Peyer's patch (tissue), 4 donors: ENCODE results near the gene BCL7C. TPM values are rescaled to one million over a fixed set of nuclear protein-coding genes. Genes with fewer than 3 reads are reported as not detected.

ENCODE experiments used
- DNase-seq, 3 donors: peaks; one replicate each; pipeline ENCODE4 v3.0.0-alpha.2; 2017 to 2019
- H3K27ac ChIP-seq, 4 donors: fragments of 200-600 bp; sonication (generic); one replicate each; pipeline ENCODE4 v1.5.1; 2016 to 2019
- H3K27me3 ChIP-seq, 2 donors: fragments of 200-600 bp; sonication (generic); one replicate each; pipeline ENCODE4 v1.5.1; 2019
- H3K36me3 ChIP-seq, 3 donors: fragments of 200-600 bp; sonication (generic); one replicate each; pipeline ENCODE4 v1.5.1; 2016 to 2019
- H3K4me1 ChIP-seq, 4 donors: fragments of 200-600 bp; sonication (generic); one replicate each; pipeline ENCODE4 v1.5.1; 2016 to 2019
- H3K4me3 ChIP-seq, 4 donors: fragments of 200-600 bp; sonication (generic); 1 replicate in 3 of 4; 2 replicates in 1 of 4; pipeline ENCODE4 v1.5.1; 2016 to 2019; ENCODE audit warnings: mild to moderate bottlenecking in 1 of 4
- H3K9me3 ChIP-seq, 4 donors: fragments of 200-600 bp; sonication (generic); one replicate each; pipeline ENCODE4 v1.5.1; 2016 to 2019; ENCODE audit warnings: mild to moderate bottlenecking in 1 of 4
- POLR2A ChIP-seq, 2 donors: fragments of 450-650 bp; IDR thresholded peaks; one replicate each; pipeline ENCODE4 v1.5.1; 2017; ENCODE audit warnings: antibody characterized with exemption in 2 of 2, mild to moderate bottlenecking in 2 of 2, moderate library complexity in 2 of 2
- small RNA-seq, 2 donors: library from RNA; depleted of rRNA; stranded (forward); fragments of <200 nt; gene quantifications; one replicate each; pipeline ENCODE3, GENCODE V24; 2016
- total RNA-seq, 4 donors: library from RNA; depleted of rRNA; stranded (reverse); fragments of >200 nt; gene quantifications; one replicate each; pipeline ENCODE4 v1.1.0, GENCODE V29; 2016
- TF ChIP-seq, protein P1 (sequence below), 6 experiments: fragments of 450-650 bp in 4 of 6; fragments of 200-600 bp in 2 of 6; sonication (generic) in 1 of 6; IDR thresholded peaks; one replicate each; pipeline ENCODE4 v1.5.1; 2017 to 2019; ENCODE audit warnings: antibody characterized with exemption in 6 of 6, mild to moderate bottlenecking in 3 of 6, moderate library complexity in 1 of 6

BCL7C gene
- total RNA-seq, 4 donors from 2014 or later: 12.1 to 23.9 (median 17.8) TPM

DNA sequence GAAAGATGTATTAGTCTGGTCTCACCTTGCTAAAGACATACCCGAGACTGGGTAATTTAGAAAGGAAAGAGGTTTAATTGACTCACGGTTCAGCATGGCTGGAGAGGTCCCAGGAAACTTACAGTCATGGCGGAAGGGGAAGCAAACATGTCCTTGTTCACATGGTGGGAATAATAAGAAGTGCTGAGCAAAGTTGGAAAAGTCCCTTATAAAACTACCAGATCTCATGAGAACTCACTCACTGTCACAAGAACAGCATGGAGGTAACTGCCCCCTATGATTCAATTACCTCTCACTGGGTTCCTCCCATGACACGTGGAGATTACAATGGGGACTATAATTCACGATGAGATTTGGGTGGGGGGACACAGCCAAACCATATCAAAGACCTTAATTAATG lies 53.3 kb downstream of the BCL7C start:
- no peak for TF ChIP-seq POLR2A (IDR thresholded peaks at IDR 0.05)
- TF ChIP-seq, protein P1, sequence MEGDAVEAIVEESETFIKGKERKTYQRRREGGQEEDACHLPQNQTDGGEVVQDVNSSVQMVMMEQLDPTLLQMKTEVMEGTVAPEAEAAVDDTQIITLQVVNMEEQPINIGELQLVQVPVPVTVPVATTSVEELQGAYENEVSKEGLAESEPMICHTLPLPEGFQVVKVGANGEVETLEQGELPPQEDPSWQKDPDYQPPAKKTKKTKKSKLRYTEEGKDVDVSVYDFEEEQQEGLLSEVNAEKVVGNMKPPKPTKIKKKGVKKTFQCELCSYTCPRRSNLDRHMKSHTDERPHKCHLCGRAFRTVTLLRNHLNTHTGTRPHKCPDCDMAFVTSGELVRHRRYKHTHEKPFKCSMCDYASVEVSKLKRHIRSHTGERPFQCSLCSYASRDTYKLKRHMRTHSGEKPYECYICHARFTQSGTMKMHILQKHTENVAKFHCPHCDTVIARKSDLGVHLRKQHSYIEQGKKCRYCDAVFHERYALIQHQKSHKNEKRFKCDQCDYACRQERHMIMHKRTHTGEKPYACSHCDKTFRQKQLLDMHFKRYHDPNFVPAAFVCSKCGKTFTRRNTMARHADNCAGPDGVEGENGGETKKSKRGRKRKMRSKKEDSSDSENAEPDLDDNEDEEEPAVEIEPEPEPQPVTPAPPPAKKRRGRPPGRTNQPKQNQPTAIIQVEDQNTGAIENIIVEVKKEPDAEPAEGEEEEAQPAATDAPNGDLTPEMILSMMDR (IDR thresholded peaks at IDR 0.05): no peak
- H3K27me3 ChIP-seq: no peaks in the 10 kb centered on the region
- H3K27ac ChIP-seq: peak overlapping the region in 1 of 4 donors; percentile 92
- DNase-seq: no peak
- H3K4me3 ChIP-seq: no peak overlapping the region
- H3K4me1 ChIP-seq: peaks cover 0 to 14% (median 6%) of the 10 kb centered on the region in 4 donors
- no peaks in the 10 kb centered on the region for H3K9me3 ChIP-seq
- H3K36me3 ChIP-seq: no peaks in the 10 kb centered on the region

DNA sequence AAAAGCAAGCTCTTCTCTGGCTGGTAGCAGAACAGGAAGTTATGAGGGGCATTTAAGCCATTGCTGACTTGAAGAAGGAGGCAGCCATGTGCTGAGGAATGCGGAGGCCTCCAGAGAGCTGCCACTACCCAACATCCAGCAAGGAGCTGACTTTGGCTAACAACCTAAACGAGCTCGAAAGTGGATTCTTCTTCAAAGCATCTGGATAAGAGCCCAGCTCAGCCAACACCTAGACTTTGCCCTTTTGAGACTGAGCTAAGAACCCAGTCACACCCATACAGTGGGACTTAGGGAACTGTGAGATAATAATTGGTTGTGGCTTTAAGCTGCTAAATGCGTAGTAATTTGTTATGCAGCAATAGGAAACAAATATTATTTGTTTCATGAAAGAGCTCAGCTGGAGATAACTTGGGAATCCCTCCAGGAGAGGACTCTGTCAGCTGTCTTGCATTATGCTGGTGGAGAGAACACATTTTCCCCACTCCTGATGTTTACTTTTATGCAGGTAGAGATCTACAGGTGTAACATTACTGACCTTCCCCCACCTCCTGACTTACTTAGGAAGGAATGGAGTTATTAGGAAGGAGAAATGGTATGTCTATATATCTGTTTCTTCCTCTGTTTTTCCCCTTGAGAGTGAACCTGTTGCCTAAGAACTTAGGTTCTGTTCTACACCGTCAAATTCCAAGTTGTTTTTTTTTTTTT lies 54.2 kb downstream of the BCL7C start:
- no peaks in the 10 kb centered on the region for H3K9me3 ChIP-seq
- DNase-seq: peak in 2 of 3 donors; percentile 63 to 80
- no peaks in the 10 kb centered on the region for H3K36me3 ChIP-seq
- no peak overlapping the region for H3K4me3 ChIP-seq
- no peaks in the 10 kb centered on the region for H3K27me3 ChIP-seq
- H3K27ac ChIP-seq: peak overlapping the region in 3 of 4 donors; percentile 48 to 92 (median 71)
- TF ChIP-seq, protein P1 (IDR thresholded peaks at IDR 0.05): peak in 1 of 6 experiments; percentile 3
- no peak for TF ChIP-seq POLR2A (IDR thresholded peaks at IDR 0.05)
- H3K4me1 ChIP-seq: peaks cover 0 to 14% (median 0%) of the 10 kb centered on the region in 4 donors

DNA sequence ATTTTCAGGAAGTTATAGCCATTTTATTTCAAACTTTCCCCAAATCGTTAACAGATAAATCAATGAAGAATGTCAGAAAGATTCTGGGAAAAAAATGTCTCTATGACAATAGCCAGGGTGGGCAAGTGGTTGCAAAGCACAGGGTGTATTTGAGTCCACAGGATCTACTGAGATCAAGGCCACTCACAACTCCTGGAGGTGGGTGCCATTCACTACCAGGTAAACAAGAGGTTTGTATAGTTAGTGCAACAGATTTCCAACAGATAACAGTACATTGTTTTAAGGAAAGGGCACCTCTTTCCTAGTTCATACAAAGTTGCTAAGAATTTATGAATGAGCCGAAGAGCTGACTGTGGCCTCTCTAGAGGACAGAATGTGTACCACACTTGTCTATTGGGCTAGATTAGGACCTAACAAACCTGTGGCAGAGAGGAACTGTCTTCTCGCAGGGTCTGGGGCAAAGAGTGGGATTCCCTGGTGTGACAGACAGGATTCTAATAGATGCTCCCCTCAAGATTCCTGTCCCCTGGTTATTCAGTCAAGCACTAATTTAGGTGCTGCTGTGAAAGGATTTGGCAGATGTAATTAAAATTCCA lies 54.9 kb downstream of the BCL7C start:
- Histone ChIP-seq H3K36me3 (no peaks in the 10 kb centered on the region), H3K27me3 (no peaks in the 10 kb centered on the region), H3K4me3 (no peak overlapping the region), H3K27ac (peak overlapping the region in 3 of 4 donors; percentile 48 to 92 (median 71)), H3K9me3 (no peaks in the 10 kb centered on the region), H3K4me1 (peaks cover 0 to 14% (median 0%) of the 10 kb centered on the region in 4 donors)
- TF ChIP-seq, protein P1 (IDR thresholded peaks at IDR 0.05): peak in 2 of 6 experiments; percentile 22 to 25
- TF ChIP-seq POLR2A (IDR thresholded peaks at IDR 0.05): no peak
- DNase-seq: no peak

DNA sequence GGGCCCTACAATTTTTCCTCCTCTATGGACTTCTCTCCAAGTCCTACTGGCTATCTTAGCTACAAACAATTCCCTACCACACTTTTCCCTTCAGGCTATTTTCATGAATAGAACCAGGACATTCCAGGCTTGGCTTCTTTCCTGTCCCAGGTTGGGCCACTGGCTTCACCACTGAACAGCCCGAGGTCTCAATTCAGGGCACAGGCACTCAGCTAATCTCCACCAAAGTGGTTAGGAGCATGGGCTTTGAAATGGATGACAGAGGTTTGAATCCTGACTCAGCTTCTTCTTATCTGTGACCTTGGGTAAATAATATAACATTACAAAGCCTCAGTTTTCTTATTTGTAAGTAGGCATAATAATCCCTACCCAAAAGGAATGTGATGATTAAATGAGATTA lies 56.0 kb downstream of the BCL7C start:
- H3K4me3 ChIP-seq: no peak overlapping the region
- no peak for TF ChIP-seq POLR2A (IDR thresholded peaks at IDR 0.05)
- TF ChIP-seq, protein P1 (IDR thresholded peaks at IDR 0.05): no peak
- no peaks in the 10 kb centered on the region for H3K36me3 ChIP-seq
- DNase-seq: no peak
- no peaks in the 10 kb centered on the region for H3K9me3 ChIP-seq
- H3K4me1 ChIP-seq: peaks cover 0 to 14% (median 0%) of the 10 kb centered on the region in 4 donors
- no peaks in the 10 kb centered on the region for H3K27me3 ChIP-seq
- H3K27ac ChIP-seq: peak overlapping the region in 1 of 4 donors; percentile 15

Small RNA genes lying within 50 kb of the gene (small RNA-seq; reads per million reads assigned to genes)
- gene MIR4519 (0 reads per million in 2 donors), gene MIR762 (0 reads per million in 2 donors)

Other genes with a start within 250 kb of the BCL7C start
- 100 to 1,000 TPM in 1 of 4 donors, 10 to 100 TPM in 3; 45.5 to 107 (median 65.0) TPM for gene PRR14, start 243.1 kb downstream of the BCL7C start, total RNA-seq
- gene FBRS, start 235.6 kb downstream of the BCL7C start, total RNA-seq: 100 to 1,000 TPM in 1 of 4 donors, 10 to 100 TPM in 3; 51.2 to 167 (median 72.2) TPM
- gene SRCAP, start 194.9 kb downstream of the BCL7C start, total RNA-seq: 100 to 1,000 TPM in 1 of 4 donors, 10 to 100 TPM in 3; 50.4 to 109 (median 81.8) TPM
- 10 to 100 TPM; 38.9 to 94.1 (median 57.7) TPM for gene PHKG2, start 145.7 kb downstream of the BCL7C start, total RNA-seq
- 10 to 100 TPM in 1 of 4 donors, 1 to 10 TPM in 3; 2.9 to 17.3 (median 4.2) TPM for gene CFAP119, start 132.0 kb downstream of the BCL7C start, total RNA-seq
- gene RNF40, start 131.8 kb downstream of the BCL7C start, total RNA-seq: 100 to 1,000 TPM in 1 of 4 donors, 10 to 100 TPM in 3; 45.0 to 115 (median 73.0) TPM
- gene ZNF629, start 106.9 kb downstream of the BCL7C start, total RNA-seq: 10 to 100 TPM; 10.9 to 28.7 (median 19.0) TPM
- 1 to 10 TPM in 1 of 4 donors, not detected in 3; 1.2 TPM for gene CTF1, start 2.5 kb upstream of the BCL7C start, total RNA-seq
- gene FBXL19, start 29.5 kb upstream of the BCL7C start, total RNA-seq: 10 to 100 TPM; 25.0 to 51.2 (median 47.9) TPM
- gene ORAI3, start 55.0 kb upstream of the BCL7C start, total RNA-seq: 10 to 100 TPM; 10.7 to 25.0 (median 20.3) TPM
- gene SETD1A, start 63.7 kb upstream of the BCL7C start, total RNA-seq: 10 to 100 TPM in 3 of 4 donors, 1 to 10 TPM in 1; 10.0 to 22.0 (median 16.5) TPM
- 10 to 100 TPM; 38.8 to 59.1 (median 52.2) TPM for gene HSD3B7, start 91.1 kb upstream of the BCL7C start, total RNA-seq
- gene STX1B, start 116.6 kb upstream of the BCL7C start, total RNA-seq: 1 to 10 TPM in 2 of 4 donors, under 1 TPM in 1, not detected in 1; 0.18 to 1.3 (median 1.0) TPM
- gene STX4, start 139.5 kb upstream of the BCL7C start, total RNA-seq: 100 to 1,000 TPM in 3 of 4 donors, 10 to 100 TPM in 1; 60.2 to 159 (median 101) TPM
- gene ZNF668, start 180.2 kb upstream of the BCL7C start, total RNA-seq: 10 to 100 TPM in 2 of 4 donors, 1 to 10 TPM in 2; 3.3 to 17.2 (median 11.4) TPM
- 10 to 100 TPM; 11.6 to 42.1 (median 29.8) TPM for gene ZNF646, start 180.3 kb upstream of the BCL7C start, total RNA-seq
- 10 to 100 TPM in 2 of 4 donors, 1 to 10 TPM in 2; 6.8 to 18.4 (median 12.0) TPM for gene PRSS53, start 194.9 kb upstream of the BCL7C start, total RNA-seq
- gene VKORC1, start 200.7 kb upstream of the BCL7C start, total RNA-seq: 100 to 1,000 TPM in 2 of 4 donors, 10 to 100 TPM in 2; 20.6 to 207 (median 102) TPM
- 10 to 100 TPM; 30.5 to 71.4 (median 41.8) TPM for gene BCKDK, start 214.3 kb upstream of the BCL7C start, total RNA-seq
- gene KAT8, start 223.6 kb upstream of the BCL7C start, total RNA-seq: 10 to 100 TPM; 41.5 to 89.4 (median 70.0) TPM
- 100 to 1,000 TPM in 3 of 4 donors, 10 to 100 TPM in 1; 27.2 to 666 (median 549) TPM for gene PRSS8, start 241.7 kb upstream of the BCL7C start, total RNA-seq